ENCODE measurements around the gene FAM83G. TPM values are rescaled to one million over a fixed set of nuclear protein-coding genes. Genes with fewer than 3 reads are reported as not detected.
A peak's percentile ranks its signal among the peaks of the same experiment; 100 is the strongest.

Gene FAM83G
- polyA plus RNA-seq, 1 of the 3 experiments (the other 2 are of a cell fraction) = 6.5 TPM

DNA sequence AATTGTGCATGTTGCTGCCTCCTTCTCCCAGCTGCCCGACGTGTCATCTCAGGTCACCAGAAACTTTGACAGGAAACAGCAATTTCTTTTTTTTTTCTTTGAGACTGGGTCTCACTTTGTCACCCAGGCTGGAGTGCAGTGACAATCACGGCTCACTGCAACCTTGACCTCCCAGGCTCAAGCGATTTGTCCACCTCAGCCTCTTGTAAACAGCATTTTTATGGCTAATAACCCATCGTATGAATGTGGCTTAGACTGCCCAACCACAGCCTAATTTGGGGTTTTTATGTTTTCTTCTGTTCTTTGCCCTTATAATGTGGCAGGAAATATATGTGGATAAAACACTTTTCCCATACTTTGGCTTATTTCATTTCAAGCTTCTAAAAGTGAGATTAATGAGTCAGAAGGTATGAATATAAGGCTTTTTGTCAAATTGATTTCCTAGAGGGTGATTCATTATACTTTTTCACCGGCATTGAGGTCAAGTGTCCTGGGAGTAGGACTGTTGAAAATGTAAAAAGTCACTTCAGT lies 83.6 kb downstream of the FAM83G start:
- Histone ChIP-seq H3K4me2 (peak overlapping the region; percentile 64), H3K27ac (ENCODE audit: low read depth in 2 of 2, low read length in 1 of 2) (peak overlapping the region; percentile 5 to 60; a peak in 3 of 4 replicates)
- TF ChIP-seq, protein P1, sequence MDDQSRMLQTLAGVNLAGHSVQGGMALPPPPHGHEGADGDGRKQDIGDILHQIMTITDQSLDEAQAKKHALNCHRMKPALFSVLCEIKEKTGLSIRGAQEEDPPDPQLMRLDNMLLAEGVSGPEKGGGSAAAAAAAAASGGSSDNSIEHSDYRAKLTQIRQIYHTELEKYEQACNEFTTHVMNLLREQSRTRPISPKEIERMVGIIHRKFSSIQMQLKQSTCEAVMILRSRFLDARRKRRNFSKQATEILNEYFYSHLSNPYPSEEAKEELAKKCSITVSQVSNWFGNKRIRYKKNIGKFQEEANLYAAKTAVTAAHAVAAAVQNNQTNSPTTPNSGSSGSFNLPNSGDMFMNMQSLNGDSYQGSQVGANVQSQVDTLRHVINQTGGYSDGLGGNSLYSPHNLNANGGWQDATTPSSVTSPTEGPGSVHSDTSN (IDR thresholded peaks at IDR 0.05) = peak; percentile 68
- TF ChIP-seq JUND (IDR thresholded peaks at IDR 0.05) = peak; percentile 37
- no peak for TF ChIP-seq RFX5 (IDR thresholded peaks at IDR 0.05; ENCODE audit: low read length)
- TF ChIP-seq RXRA (IDR thresholded peaks at IDR 0.05; ENCODE audit: borderline replicate concordance, low read depth) = peak; percentile 36; the same call in 1 of the 2 replicates
- TF ChIP-seq, protein P2, sequence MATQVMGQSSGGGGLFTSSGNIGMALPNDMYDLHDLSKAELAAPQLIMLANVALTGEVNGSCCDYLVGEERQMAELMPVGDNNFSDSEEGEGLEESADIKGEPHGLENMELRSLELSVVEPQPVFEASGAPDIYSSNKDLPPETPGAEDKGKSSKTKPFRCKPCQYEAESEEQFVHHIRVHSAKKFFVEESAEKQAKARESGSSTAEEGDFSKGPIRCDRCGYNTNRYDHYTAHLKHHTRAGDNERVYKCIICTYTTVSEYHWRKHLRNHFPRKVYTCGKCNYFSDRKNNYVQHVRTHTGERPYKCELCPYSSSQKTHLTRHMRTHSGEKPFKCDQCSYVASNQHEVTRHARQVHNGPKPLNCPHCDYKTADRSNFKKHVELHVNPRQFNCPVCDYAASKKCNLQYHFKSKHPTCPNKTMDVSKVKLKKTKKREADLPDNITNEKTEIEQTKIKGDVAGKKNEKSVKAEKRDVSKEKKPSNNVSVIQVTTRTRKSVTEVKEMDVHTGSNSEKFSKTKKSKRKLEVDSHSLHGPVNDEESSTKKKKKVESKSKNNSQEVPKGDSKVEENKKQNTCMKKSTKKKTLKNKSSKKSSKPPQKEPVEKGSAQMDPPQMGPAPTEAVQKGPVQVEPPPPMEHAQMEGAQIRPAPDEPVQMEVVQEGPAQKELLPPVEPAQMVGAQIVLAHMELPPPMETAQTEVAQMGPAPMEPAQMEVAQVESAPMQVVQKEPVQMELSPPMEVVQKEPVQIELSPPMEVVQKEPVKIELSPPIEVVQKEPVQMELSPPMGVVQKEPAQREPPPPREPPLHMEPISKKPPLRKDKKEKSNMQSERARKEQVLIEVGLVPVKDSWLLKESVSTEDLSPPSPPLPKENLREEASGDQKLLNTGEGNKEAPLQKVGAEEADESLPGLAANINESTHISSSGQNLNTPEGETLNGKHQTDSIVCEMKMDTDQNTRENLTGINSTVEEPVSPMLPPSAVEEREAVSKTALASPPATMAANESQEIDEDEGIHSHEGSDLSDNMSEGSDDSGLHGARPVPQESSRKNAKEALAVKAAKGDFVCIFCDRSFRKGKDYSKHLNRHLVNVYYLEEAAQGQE (IDR thresholded peaks at IDR 0.05; ENCODE audit: low read depth, low read length) = no peak

GRCh38 chr17:18919963-18920362 lies 84.6 kb downstream of the FAM83G start:
- no peaks in the 10 kb centered on the region for H3K9me2 ChIP-seq
- no peaks in the 10 kb centered on the region for H3K27me3 ChIP-seq (ENCODE audit: insufficient read depth)
- no peak overlapping the region for H3K27ac ChIP-seq (ENCODE audit: low read depth in 2 of 2, low read length in 1 of 2)
- H3K9me3 ChIP-seq = no peaks in the 10 kb centered on the region
- ChIA-PET CTCF (interaction anchor here (1.6 kb wide), 1 partner anchor 41 kb away, joined by 7 read pairs; no protein-coding TSS in a partner anchor), POLR2A (no interaction called here)
- DNase-seq = no peak
- no peak overlapping the region for H3K4me3 ChIP-seq (ENCODE audit: low read depth in 2 of 2, low read length in 1 of 2)
- H3K79me2 ChIP-seq (ENCODE audit: insufficient read depth) = no peaks in the 10 kb centered on the region
- WGBS (ENCODE audit: low lambda C conversion rate) = 82% methylated on average over 5 of the region's 6 CpGs
- H3K36me3 ChIP-seq (replicated peaks in 1 of 2; ENCODE audit: control insufficient read depth in 1 of 2, insufficient read depth in 2 of 2, low read length in 1 of 2) = peaks cover 0 to 8% of the 10 kb centered on the region in 2 experiments
- H3K4me1 ChIP-seq (ENCODE audit: control insufficient read depth in 1 of 2, insufficient read depth in 2 of 2, low read depth in 1 of 2, low read length in 1 of 2) = peaks cover 12 to 16% of the 10 kb centered on the region in 2 experiments; a peak in 3 of 4 replicates
- no peak overlapping the region for H3K9ac ChIP-seq
- no peak overlapping the region for H2AFZ ChIP-seq (ENCODE audit: low read depth)
- H4K20me1 ChIP-seq (ENCODE audit: insufficient read depth) = no peaks in the 10 kb centered on the region
- H3K4me2 ChIP-seq = no peak overlapping the region
- peaks cover 25% of the 10 kb centered on the region for H3F3A ChIP-seq (replicated peaks; ENCODE audit: insufficient read depth)
- TF ChIP-seq GATA2 (CRISPR knock-in tag; IDR thresholded peaks at IDR 0.05) (no peak), FOXJ3 (CRISPR knock-in tag; IDR thresholded peaks at IDR 0.05) (no peak), GABPA (IDR thresholded peaks at IDR 0.05; ENCODE audit: low read depth) (no peak), TEAD4 (IDR thresholded peaks at IDR 0.05; ENCODE audit: borderline replicate concordance, insufficient read depth) (no peak), ELF1 (IDR thresholded peaks at IDR 0.05) (no peak), CTCF (IDR thresholded peaks at IDR 0.05) (no peak), FOSL2 (IDR thresholded peaks at IDR 0.05; ENCODE audit: borderline replicate concordance, low read depth) (no peak), FOXM1 (IDR thresholded peaks at IDR 0.05; ENCODE audit: low read depth) (no peak), MXI1 (IDR thresholded peaks at IDR 0.05; ENCODE audit: low read depth, low read length) (no peak), RXRA (IDR thresholded peaks at IDR 0.05; ENCODE audit: borderline replicate concordance, low read depth) (no peak)
- TF ChIP-seq, protein P3, sequence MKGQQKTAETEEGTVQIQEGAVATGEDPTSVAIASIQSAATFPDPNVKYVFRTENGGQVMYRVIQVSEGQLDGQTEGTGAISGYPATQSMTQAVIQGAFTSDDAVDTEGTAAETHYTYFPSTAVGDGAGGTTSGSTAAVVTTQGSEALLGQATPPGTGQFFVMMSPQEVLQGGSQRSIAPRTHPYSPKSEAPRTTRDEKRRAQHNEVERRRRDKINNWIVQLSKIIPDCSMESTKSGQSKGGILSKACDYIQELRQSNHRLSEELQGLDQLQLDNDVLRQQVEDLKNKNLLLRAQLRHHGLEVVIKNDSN (IDR thresholded peaks at IDR 0.05; ENCODE audit: borderline replicate concordance, low read depth) = no peak
- TF ChIP-seq, protein P1 (IDR thresholded peaks at IDR 0.05) = no peak
- TF ChIP-seq, protein P4, sequence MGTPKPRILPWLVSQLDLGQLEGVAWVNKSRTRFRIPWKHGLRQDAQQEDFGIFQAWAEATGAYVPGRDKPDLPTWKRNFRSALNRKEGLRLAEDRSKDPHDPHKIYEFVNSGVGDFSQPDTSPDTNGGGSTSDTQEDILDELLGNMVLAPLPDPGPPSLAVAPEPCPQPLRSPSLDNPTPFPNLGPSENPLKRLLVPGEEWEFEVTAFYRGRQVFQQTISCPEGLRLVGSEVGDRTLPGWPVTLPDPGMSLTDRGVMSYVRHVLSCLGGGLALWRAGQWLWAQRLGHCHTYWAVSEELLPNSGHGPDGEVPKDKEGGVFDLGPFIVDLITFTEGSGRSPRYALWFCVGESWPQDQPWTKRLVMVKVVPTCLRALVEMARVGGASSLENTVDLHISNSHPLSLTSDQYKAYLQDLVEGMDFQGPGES (IDR thresholded peaks at IDR 0.05; ENCODE audit: low read depth, low read length) = no peak
- TF ChIP-seq, protein P5, sequence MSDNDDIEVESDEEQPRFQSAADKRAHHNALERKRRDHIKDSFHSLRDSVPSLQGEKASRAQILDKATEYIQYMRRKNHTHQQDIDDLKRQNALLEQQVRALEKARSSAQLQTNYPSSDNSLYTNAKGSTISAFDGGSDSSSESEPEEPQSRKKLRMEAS (IDR thresholded peaks at IDR 0.05; ENCODE audit: low read depth) = no peak

More for the DNA sequence above, 83.6 kb downstream of the FAM83G start:
- POLR2A ChIA-PET = no interaction called here
- H3F3A ChIP-seq (replicated peaks; ENCODE audit: insufficient read depth) = peaks cover 25% of the 10 kb centered on the region
- no peak for DNase-seq
- no peak overlapping the region for H3K9ac ChIP-seq
- H3K4me1 ChIP-seq (ENCODE audit: control insufficient read depth in 1 of 2, insufficient read depth in 2 of 2, low read depth in 1 of 2, low read length in 1 of 2) = peaks cover 12 to 16% of the 10 kb centered on the region in 2 experiments; a peak in 3 of 4 replicates
- peaks cover 0 to 3% of the 10 kb centered on the region in 2 experiments for H3K36me3 ChIP-seq (replicated peaks in 1 of 2; ENCODE audit: control insufficient read depth in 1 of 2, insufficient read depth in 2 of 2, low read length in 1 of 2)
- no peak overlapping the region for H2AFZ ChIP-seq (ENCODE audit: low read depth)
- WGBS (ENCODE audit: low lambda C conversion rate) = 18% methylated on average over 6 of the region's 6 CpGs
- no peaks in the 10 kb centered on the region for H3K27me3 ChIP-seq (ENCODE audit: insufficient read depth)
- no peaks in the 10 kb centered on the region for H3K9me2 ChIP-seq
- H4K20me1 ChIP-seq (ENCODE audit: insufficient read depth) = no peaks in the 10 kb centered on the region
- H3K79me2 ChIP-seq (ENCODE audit: insufficient read depth) = no peaks in the 10 kb centered on the region; the same call in 1 of the 2 replicates
- CTCF ChIA-PET = no interaction called here
- no peaks in the 10 kb centered on the region for H3K9me3 ChIP-seq
- H3K4me3 ChIP-seq (ENCODE audit: low read depth in 2 of 2, low read length in 1 of 2) = no peak overlapping the region; a peak in 1 of 4 replicates

Measured in SK-N-SH (cell line).